Dedifferentiated amniotic fluid mesenchymal stem cell (primary cell): ENCODE measurements around the gene OPCML.

ENCODE experiments used
- DNase-seq: peaks from one replicate; pipeline ENCODE4 v3.0.0-alpha.2; 2016; ENCODE audit errors: extremely low spot score

OPCML gene

GRCh38 chr11:132853886-132854285 lies 678.4 kb downstream of the OPCML start:
- no peak for DNase-seq

GRCh38 chr11:132852361-132852760 lies 679.9 kb downstream of the OPCML start:
- no peak for DNase-seq

DNA sequence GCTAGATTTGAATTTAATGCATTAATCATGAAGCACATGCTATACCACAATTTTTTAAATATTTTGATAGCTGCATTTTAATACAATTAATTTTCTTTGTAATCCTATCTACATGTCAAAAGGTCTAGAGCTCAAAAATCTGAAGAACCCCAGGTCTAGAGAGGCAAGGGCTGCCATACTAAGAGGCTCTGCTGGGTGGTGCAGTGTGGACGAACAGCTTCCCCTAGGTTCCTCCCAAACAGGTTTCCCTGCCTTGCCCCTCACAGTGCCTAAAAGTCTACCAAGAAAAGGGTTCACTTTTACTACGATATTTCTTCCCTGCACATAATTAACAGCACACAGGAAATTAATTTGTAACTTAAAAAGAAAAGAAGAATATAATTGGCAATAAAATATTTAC lies 681.1 kb downstream of the OPCML start:
- no peak for DNase-seq

DNA sequence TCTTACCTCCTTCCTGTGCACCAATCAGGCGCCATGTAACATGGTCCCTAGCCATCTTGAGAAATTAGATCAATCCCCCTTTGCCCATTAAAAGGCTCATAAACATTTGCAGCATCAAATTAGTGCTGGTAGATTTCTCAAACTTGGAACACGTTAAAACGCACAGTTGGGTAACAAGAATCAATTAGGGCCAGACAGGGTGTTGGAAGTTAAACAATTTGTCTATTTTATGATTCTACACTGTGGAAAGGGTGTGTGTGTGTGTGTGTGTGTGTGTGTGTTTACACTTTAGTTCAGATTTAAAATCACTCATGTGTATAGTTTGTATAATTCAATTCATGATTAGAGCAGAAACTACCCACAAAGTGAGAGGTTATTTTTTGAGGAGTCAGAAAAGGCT lies 682.0 kb downstream of the OPCML start:
- DNase-seq = no peak

- DNase-seq = no peak
Measured at GRCh38 chr11:132848336-132848735, 684.0 kb downstream of the OPCML start.

DNA sequence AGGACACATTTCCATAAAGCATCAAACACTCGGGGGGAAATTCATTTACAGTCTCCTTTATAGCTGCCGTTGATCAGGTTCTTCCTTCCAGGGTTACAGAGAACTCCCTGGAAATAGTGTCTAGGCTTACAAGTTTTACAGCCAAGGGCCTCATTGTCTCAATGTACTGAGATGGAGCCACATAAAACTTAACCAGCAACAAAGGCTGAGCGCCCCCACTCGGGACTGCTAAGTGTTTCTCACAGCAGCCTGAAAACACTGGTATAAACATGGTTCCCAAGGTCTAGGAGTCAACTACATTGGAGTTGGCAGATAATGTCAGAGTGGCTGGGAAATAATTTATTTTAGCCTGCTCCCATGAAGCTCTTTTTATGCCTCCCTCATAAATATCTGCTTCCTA lies 686.2 kb downstream of the OPCML start:
- no peak for DNase-seq

GRCh38 chr11:132844956-132845696 lies 687.2 kb downstream of the OPCML start:
- DNase-seq = peak; percentile 81

DNA sequence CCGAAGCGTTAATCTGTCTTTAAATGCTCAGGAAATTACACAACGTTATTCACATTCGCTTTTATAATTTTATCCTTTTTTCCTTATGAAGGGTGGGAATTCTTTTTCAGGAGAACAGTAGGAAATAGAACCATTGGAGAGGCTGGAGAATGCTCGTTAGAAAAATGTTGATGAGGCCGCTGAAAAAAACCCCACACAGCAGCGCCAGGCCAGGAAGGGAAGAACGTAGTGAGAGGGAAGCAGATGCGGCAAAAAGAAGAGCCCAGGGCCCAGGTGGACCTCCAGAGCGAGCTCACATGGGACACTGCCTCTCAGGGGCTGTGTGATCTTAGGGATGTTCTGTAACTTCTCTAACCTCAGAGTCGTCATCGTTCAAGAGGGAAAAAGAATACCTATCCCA lies 691.6 kb downstream of the OPCML start:
- DNase-seq = no peak

DNA sequence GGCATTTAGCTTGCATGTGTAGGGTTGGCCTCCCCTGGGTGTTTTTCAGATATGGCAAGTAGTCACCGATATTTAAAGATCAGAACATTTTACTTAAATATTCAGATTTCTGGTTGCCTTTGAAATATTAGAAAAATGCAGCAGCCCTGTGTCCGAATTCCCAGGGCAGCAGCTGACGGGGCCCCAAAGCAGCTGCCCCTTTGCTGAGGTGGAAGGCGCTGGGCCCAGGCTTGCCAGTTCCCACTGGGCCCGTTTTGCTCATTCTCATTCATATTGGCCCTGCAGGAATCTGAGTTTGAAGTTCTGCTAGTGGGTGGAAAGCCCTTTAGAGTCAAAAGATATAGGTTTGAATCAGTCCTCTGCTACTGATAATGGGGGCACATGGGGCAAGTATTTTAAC lies 692.1 kb downstream of the OPCML start:
- no peak for DNase-seq

- no peak for DNase-seq
Measured at GRCh38 chr11:132839236-132839945, 692.9 kb downstream of the OPCML start.

DNA sequence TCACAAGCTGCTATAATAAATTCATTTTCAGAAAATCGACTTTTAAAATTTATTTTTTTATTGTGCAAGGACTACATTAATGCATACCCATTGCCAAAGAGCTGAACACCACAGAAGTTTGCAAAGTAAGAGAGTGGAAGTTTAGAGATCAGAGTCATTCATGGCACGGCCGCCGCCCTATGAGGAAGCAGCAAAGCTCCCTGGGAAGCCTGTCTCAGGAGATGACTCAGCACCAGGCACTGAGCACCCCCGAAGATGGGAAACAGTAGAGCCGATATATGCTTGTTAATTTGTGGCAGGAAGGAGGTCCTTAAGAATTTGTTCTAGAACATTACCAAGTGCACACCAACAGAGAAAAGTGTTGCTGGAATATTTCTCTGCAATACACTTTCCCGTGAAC lies 693.7 kb downstream of the OPCML start:
- no peak for DNase-seq

- no peak for DNase-seq
Measured at GRCh38 chr11:132831272-132831671, 701.0 kb downstream of the OPCML start.

DNA sequence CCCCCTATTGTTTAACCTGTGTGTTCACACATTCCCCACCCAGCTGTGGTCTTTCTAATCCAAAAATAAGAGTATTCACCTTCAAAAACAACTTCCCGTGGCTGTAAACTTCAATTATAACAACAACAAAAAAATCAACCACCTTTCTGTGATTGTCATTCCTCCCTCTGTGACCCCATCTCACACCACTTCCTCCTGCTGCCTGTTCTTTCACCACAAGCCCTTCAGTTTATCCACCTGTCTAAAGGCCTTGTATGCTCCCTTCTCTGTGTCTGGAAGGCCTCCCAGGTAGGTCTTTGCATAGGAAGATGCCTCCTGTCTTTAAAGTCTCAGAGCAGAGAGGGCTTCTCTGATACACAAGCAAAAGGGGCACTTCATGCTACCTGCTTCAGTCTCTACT lies 707.7 kb downstream of the OPCML start:
- no peak for DNase-seq

GRCh38 chr11:132822276-132822675 lies 710.0 kb downstream of the OPCML start:
- DNase-seq = no peak

DNA sequence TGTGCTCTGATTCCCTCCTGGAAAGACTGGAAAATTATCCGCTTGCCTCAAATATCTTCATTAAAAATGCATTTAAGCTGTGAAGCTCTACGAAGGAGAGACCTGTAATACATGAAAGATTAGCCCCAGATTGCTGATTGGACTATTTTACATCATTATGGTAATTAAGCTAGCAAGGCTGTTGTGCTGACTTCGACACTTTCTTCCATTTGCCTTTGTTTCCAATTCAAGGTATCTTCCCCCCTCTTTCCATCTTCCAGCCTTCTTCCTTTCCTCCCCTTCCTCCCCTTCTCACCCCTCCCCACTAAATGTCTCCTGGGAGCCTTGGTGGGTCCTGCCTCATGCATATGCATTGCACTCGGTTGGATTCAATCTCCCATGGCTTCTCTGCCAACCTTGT lies 710.8 kb downstream of the OPCML start:
- DNase-seq = no peak

GRCh38 chr11:132821014-132821413 lies 711.3 kb downstream of the OPCML start:
- peak; percentile 52 for DNase-seq

- DNase-seq = no peak
Measured at GRCh38 chr11:132818951-132819350, 713.4 kb downstream of the OPCML start.

- DNase-seq = no peak
Measured at GRCh38 chr11:132817387-132817786, 714.9 kb downstream of the OPCML start.

DNA sequence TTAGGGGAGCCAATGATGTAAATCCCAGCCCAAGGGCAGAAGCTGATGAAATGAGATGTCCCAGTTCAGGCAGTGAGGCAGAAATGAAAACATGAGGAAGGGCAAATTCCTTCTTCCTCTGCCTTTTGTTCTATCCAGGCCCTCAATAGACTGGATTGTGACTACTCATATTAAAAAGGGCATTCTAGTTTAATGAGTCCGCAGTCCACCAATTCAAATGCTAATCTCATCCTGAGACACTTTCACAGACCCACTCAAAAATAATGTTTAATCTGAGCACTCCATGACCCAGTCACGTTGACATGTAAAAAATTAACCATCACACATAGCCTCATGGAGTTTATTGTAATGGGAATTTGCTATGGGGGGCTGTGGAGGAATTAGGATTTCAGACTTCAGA lies 717.9 kb downstream of the OPCML start:
- DNase-seq = no peak

DNA sequence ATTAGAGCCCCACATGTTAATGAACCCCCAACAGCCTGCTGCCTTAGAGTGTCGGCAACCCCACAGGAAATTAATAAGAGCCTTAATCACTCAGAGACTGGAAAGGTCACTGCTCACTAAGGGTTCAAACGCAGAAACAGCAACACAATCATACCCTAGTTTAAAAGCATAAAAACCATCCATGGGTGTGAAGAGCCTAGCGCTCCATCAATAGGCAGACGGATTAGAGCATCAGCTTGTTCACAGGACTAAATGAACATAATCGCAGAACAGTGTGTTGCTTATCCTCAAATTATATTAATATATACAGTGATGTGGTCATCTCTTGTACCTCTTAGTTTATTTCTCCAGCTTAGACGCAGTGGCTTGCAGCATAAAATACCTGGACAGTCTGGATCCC lies 720.7 kb downstream of the OPCML start:
- DNase-seq = no peak

DNA sequence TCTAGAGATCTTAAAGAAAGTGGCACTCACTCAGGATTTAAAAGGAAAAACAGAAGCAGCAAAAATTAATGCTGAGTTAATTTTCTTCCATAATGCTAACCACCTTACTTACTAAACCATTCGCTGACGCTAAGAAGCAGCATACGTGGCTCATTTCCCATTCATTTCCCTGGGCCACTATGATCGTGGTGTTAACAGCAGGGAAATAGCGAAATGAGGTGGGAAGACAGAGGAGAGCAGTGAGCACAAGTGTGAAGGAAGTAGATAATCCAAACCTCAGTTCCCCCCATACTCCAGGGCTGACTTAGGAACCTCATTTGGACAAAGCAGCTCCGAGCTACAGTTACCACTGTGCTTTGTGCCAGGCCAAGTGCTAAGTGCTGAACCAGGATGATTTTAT lies 723.2 kb downstream of the OPCML start:
- DNase-seq = no peak

GRCh38 chr11:132804258-132804657 lies 728.0 kb downstream of the OPCML start:
- no peak for DNase-seq

DNA sequence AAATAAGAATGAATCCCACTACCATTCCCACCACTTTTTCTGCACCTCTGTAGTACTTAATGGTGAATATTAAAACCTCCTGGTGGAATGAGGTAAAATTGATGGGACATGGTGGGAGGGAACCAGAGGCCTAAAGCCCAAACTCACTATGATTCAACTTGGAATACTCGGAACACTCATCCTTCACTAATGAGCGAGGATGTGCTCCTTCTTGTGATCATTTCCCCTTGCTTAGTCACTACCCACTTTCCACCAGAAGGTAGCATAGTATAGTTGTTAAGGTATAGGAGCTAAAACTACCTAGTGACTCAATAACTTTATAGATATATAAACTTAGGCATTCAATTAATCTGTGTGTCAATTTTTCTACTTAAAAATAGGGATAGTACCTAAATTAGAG lies 728.9 kb downstream of the OPCML start:
- no peak for DNase-seq

- DNase-seq = no peak
Measured at GRCh38 chr11:132802947-132803346, 729.4 kb downstream of the OPCML start.
